NOMO-1 treated with DMSO at 0.1 percent for 48 hours (cell line): ENCODE results near the gene ALDOA.

Experiments used
- DNase-seq: peaks from one replicate; lab custom pipeline; 2025; ENCODE audit not compliant: unreplicated experiment; lab: John Stamatoyannopoulos, UW

The ALDOA gene

DNA sequence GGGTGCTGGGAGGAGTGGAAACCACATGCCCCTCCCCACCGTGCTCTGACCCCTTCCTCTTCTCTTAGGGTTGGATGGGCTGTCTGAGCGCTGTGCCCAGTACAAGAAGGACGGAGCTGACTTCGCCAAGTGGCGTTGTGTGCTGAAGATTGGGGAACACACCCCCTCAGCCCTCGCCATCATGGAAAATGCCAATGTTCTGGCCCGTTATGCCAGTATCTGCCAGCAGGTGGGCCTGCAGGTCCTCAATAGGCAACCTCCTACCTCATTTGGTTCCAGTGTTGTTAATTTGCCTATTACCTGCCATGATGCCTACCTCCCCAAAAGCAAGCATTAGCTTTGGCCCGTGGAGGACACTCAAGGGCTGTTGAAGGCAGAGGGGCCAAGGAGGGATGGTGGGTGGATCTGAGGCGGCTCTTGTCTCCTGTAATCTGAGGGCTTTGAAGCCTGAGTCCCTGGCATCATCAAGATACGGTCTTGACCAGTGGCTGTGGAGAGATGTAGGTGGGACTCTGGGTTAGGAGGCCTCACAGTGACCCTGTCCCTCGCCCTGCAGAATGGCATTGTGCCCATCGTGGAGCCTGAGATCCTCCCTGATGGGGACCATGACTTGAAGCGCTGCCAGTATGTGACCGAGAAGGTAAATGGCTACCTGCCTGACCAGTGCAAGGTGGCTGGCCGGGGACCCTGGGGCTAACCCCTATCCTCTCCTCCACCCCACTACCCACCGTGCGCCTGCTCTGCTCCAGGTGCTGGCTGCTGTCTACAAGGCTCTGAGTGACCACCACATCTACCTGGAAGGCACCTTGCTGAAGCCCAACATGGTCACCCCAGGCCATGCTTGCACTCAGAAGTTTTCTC, 3.4 kb downstream of the ALDOA start:
- peak; percentile 20 for DNase-seq

DNA sequence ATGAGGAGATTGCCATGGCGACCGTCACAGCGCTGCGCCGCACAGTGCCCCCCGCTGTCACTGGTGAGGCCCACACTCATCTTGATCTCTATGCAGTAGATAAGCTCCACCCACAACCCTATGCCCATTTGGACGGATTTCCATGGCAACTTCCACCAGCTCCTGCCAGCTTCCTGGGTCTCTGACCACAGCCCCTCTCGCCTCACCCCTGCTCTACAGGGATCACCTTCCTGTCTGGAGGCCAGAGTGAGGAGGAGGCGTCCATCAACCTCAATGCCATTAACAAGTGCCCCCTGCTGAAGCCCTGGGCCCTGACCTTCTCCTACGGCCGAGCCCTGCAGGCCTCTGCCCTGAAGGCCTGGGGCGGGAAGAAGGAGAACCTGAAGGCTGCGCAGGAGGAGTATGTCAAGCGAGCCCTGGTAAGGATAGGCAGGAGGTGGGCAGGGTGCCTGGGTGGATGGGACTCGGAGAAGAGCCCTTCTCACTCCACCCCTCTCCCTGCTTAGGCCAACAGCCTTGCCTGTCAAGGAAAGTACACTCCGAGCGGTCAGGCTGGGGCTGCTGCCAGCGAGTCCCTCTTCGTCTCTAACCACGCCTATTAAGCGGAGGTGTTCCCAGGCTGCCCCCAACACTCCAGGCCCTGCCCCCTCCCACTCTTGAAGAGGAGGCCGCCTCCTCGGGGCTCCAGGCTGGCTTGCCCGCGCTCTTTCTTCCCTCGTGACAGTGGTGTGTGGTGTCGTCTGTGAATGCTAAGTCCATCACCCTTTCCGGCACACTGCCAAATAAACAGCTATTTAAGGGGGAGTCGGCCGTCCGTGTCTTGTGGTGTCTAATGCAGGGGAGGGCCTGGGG, 4.3 kb downstream of the ALDOA start:
- DNase-seq = no peak

GRCh38 chr16:30070490-30070889, 4.9 kb downstream of the ALDOA start:
- no peak for DNase-seq

DNA sequence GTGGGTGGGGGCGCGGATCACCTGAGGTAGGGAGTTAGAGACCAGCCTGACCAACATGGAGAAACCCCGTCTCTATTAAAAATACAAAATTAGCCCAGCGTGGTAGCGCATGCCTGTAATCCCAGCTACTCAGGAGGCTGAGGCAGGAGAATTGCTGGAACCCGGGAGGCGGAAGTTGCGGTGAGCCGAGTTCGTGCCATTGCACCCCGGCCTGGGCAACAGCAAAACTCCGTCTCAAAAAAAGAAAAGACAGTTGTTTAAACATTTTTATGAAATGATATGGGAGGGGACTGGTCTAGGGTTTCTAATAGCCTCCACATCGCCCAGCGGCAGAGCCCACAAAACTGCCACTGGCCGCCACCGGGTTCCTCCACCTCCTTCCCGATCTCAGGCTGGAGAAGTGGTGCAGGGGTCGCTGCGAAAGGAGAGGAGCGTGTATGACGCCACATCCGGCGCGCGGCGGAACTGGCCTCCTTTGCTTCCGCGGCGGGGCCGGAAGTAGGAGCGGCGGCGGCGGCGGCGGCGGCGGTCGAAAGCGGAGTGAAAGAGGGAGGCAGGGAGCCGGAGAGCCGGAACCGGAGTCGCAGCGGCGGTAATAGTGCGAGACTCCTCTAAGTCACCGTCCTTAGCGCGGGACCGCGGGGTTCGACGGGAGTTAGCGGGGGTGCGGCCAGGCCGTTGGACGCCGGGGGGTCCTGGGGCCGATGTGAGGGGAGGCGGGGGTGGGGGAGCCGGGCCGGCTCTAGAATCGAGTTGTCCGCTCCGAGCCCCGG, 10.1 kb downstream of the ALDOA start, which contains the start of gene PPP4C:
PPP4C (plus strand) TSS at position 492 of the 773 bp plus-strand sequence. CDS start 384 bp downstream, outside the sequence.
- peak; percentile 88 for DNase-seq

DNA sequence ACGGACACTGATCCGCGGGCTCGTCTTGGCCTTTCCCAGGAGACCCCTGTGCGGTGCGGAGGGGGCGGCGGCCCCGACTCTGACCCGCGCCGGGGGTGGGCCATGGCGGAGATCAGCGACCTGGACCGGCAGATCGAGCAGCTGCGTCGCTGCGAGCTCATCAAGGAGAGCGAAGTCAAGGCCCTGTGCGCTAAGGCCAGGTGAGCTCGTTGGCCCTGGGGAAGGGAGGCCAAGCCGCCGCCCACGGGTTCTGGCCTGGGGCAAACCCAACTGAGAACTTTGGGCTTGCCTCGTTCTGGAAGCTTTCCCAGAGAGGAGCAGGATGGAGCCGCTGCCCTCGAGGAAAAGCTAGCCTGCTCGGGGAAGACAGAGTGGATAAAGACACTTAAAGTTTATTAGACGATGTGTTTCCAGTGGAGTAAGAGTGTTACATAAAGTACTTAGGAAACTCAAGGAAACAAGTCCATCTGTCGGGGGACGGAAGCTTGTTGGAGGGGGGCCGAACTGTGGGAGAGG, 10.8 kb downstream of the ALDOA start:
- DNase-seq = no peak

- no peak for DNase-seq
Measured at GRCh38 chr16:30077656-30078055, 12.1 kb downstream of the ALDOA start.

DNA sequence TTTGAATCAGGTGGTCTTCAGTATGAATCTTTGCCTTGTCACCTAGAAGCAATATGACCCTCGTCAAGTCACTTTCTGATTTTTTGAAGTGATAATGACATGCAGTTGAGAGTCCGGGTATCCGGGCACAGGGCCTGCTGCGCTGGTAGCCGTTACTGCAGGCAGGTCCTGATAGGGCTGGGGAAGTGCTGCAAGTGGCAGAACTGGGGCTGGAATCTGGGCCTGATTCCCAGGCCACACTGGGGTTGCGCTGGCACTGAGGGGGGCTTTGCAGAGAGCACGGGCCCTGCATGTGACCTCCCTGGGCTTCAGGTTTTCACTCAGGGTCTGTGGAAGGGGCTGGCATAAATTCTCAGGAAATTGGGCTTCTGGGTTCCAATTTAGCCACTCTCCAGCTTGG, 13.2 kb downstream of the ALDOA start:
- DNase-seq = no peak

GRCh38 chr16:30079480-30079879, 13.9 kb downstream of the ALDOA start:
- no peak for DNase-seq

DNA sequence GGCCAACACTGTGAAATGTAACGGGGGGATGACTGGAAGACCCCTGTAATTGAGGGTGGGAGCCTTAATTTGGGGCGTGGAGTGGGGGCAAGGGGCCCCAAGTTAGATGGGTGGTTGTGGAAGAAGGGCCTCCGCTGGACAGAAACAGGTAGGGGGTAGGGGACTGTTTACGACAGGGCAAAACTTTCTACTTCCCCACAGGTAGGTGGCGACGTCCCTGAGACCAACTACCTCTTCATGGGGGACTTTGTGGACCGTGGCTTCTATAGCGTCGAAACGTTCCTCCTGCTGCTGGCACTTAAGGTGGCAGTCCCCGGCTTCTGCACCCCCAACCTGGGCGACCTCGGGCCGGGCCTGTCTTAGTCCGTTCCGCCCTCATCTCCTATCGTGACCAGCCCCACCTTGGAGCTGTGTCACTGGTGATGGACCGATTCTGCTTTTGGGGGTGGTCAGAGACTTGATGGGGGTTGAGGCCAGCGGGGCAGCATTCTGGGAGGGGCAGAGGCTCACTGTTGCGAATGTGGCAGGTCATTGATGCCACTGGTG, 17.1 kb downstream of the ALDOA start:
- DNase-seq = no peak

- no peak for DNase-seq
Measured at GRCh38 chr16:30083216-30084055, 17.9 kb downstream of the ALDOA start.

GRCh38 chr16:30084096-30084815, 18.7 kb downstream of the ALDOA start:
- DNase-seq = no peak

DNA sequence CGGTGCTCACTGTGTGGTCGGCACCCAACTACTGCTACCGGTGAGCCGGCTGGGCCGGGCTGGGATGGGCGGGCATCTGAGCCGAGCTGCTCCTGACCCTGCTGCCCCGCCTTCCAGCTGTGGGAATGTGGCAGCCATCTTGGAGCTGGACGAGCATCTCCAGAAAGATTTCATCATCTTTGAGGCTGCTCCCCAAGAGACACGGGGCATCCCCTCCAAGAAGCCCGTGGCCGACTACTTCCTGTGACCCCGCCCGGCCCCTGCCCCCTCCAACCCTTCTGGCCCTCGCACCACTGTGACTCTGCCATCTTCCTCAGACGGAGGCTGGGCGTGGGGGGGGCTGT, 19.2 kb downstream of the ALDOA start:
- DNase-seq = no peak

GRCh38 chr16:30085247-30085646, 19.7 kb downstream of the ALDOA start:
- DNase-seq = no peak

DNA sequence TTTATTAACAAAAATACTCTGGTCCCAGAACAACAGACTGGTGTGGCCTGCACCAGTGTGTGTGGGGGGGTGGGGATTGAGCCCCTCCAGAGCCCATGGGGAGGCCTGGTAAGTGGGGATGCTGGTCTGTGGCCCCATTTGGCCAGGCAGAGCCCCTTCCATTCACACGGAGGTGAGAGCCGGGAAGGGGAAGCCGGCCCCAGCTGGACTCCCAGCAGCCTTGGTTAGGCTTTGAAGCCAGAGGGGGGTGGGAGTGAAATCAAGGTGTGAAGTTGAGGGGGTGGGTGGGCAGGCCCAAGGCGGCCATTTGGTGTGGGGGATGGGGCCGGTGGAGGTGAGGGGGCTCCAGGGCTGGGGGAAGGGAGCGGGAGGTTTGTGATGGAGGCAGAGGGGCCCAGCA, 20.3 kb downstream of the ALDOA start:
- no peak for DNase-seq

- no peak for DNase-seq
Measured at GRCh38 chr16:30086291-30087140, 21.0 kb downstream of the ALDOA start.

DNA sequence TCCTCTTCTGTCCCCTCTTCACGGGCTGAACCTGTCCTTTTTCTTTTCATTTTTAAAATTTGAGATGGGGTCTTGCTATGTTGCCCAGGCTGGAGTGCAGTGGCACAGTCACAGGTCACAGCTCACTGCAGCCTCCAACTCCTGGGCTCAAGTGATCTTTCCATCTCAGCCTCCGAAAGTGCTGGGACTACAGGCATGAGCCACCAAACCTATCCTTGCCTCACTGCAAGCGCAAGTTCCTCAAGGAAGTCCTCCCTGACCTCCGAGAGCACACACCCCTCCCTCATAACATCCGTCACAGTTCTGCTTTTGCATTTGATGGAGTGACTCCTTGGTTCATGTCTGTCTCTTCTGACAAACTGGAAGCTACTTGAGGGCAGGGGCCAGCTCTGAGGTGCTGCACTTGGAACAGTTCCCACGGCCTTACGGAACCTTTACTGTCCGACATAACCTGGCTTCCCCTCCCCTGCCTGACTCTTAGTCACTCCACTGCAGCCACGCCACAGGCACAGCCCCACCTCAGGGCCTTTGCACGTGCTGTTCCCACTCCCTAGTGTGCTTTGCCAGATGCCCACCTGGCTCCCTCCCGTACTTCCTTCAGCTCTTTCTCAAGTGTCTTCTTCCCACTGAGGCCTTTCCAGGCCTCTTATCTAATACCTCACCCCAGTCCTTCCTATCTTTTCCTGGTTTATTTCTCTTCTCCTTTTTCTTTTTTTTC, 21.8 kb downstream of the ALDOA start:
- peak; percentile 66 for DNase-seq

- no peak for DNase-seq
Measured at GRCh38 chr16:30088237-30088831, 22.8 kb downstream of the ALDOA start.
